BLaER1 treated with 17β-estradiol and CSF1 and Interleukin-3, amounts not matched to agents 10 nM and 100 nM (cell line): ENCODE results near the gene DSE.

Experiments used
- H3K27ac ChIP-seq, 11 experiments: shearing (Covaris generic); formaldehyde crosslinking; 2 replicates each; pipeline ENCODE4 v1.8.1; 2022
- H3K27me3 ChIP-seq, 11 experiments: shearing (Covaris generic); formaldehyde crosslinking; 2 replicates each; pipeline ENCODE4 v1.8.1; 2022
- H3K36me3 ChIP-seq, 11 experiments: shearing (Covaris generic); formaldehyde crosslinking; 2 replicates each; pipeline ENCODE4 v1.8.1; 2022
- H3K4me1 ChIP-seq, 10 experiments: shearing (Covaris generic); formaldehyde crosslinking; 2 replicates each; pipeline ENCODE4 v1.8.1; 2022
- H3K4me2 ChIP-seq, 11 experiments: shearing (Covaris generic); formaldehyde crosslinking; 2 replicates each; pipeline ENCODE4 v1.8.1; 2022
- H3K4me3 ChIP-seq, 10 experiments: shearing (Covaris generic); formaldehyde crosslinking; 2 replicates each; pipeline ENCODE4 v1.8.1; 2022
- H3K9ac ChIP-seq, 11 experiments: shearing (Covaris generic); formaldehyde crosslinking; 2 replicates each; pipeline ENCODE4 v1.8.1; 2022
- H3K9me3 ChIP-seq, 11 experiments: shearing (Covaris generic); formaldehyde crosslinking; replicated peaks in 1 of 11; 2 replicates each; pipeline ENCODE4 v1.8.1; 2022
- H4K20me1 ChIP-seq, 11 experiments: shearing (Covaris generic); formaldehyde crosslinking; 2 replicates each; pipeline ENCODE4 v1.8.1; 2022
- Cebpa-rat ChIP-seq, 11 experiments: shearing (Covaris generic); IDR thresholded peaks; 2 replicates each; pipeline ENCODE4 v1.8.1; 2022

DSE gene

GRCh38 chr6:116400328-116400727, 29.6 kb downstream of the DSE start:
- H3K36me3 ChIP-seq, result peaks cover 0 to 58% (median 9%) of the 10 kb centered on the region in 11 experiments; a peak in 10 of 22 replicates
- H4K20me1 ChIP-seq, result peaks cover 0 to 93% (median 0%) of the 10 kb centered on the region in 11 experiments; a peak in 5 of 22 replicates
- no peak overlapping the region for H3K4me2 ChIP-seq
- TF ChIP-seq Cebpa-rat (IDR thresholded peaks at IDR 0.05), result no peak
- H3K9me3 ChIP-seq, result no peaks in the 10 kb centered on the region
- H3K27ac ChIP-seq, result no peak overlapping the region
- H3K4me1 ChIP-seq, result peaks cover 3 to 62% (median 27%) of the 10 kb centered on the region in 10 experiments
- peaks cover 0 to 7% (median under 1%) of the 10 kb centered on the region in 11 experiments; a peak in 7 of 22 replicates for H3K27me3 ChIP-seq
- H3K9ac ChIP-seq, result no peak overlapping the region
- H3K4me3 ChIP-seq, result no peak overlapping the region

- H3K36me3 ChIP-seq, result peaks cover 0 to 73% (median 9%) of the 10 kb centered on the region in 11 experiments; a peak in 10 of 22 replicates
- no peak overlapping the region for H3K9ac ChIP-seq
- H3K4me1 ChIP-seq, result peaks cover 9 to 62% (median 26%) of the 10 kb centered on the region in 10 experiments
- H3K27me3 ChIP-seq, result peaks cover 0 to 18% (median 7%) of the 10 kb centered on the region in 11 experiments; a peak in 10 of 22 replicates
- no peak for TF ChIP-seq Cebpa-rat (IDR thresholded peaks at IDR 0.05)
- no peak overlapping the region for H3K4me3 ChIP-seq
- H3K9me3 ChIP-seq, result no peaks in the 10 kb centered on the region
- peaks cover 0 to 98% (median 0%) of the 10 kb centered on the region in 11 experiments; a peak in 5 of 22 replicates for H4K20me1 ChIP-seq
- H3K4me2 ChIP-seq, result no peak overlapping the region
- H3K27ac ChIP-seq, result no peak overlapping the region
These were observed 31.6 kb downstream of the DSE start for GRCh38 chr6:116402108-116402937.

GRCh38 chr6:116403205-116403604, 32.5 kb downstream of the DSE start:
- Histone ChIP-seq H3K27ac (no peak overlapping the region), H3K4me2 (peak overlapping the region in 3 of 11 experiments; percentile 66 to 91 (median 87); a peak in 4 of 22 replicates), H4K20me1 (peaks cover 0 to 98% (median 0%) of the 10 kb centered on the region in 11 experiments; a peak in 5 of 22 replicates), H3K27me3 (peaks cover 0 to 18% (median 7%) of the 10 kb centered on the region in 11 experiments; a peak in 10 of 22 replicates), H3K36me3 (peaks cover 0 to 82% (median 9%) of the 10 kb centered on the region in 11 experiments; a peak in 10 of 22 replicates), H3K4me3 (no peak overlapping the region), H3K4me1 (peaks cover 9 to 60% (median 23%) of the 10 kb centered on the region in 10 experiments), H3K9ac (no peak overlapping the region), H3K9me3 (no peaks in the 10 kb centered on the region)
- no peak for TF ChIP-seq Cebpa-rat (IDR thresholded peaks at IDR 0.05)

GRCh38 chr6:116404696-116405095, 33.9 kb downstream of the DSE start:
- peak overlapping the region in 7 of 11 experiments; percentile 4 to 73 (median 38); a peak in 8 of 22 replicates for H3K9ac ChIP-seq
- H4K20me1 ChIP-seq, result peaks cover 0 to 98% (median 0%) of the 10 kb centered on the region in 11 experiments; a peak in 5 of 22 replicates
- H3K36me3 ChIP-seq, result peaks cover 0 to 82% (median 2%) of the 10 kb centered on the region in 11 experiments; a peak in 8 of 22 replicates
- TF ChIP-seq Cebpa-rat (IDR thresholded peaks at IDR 0.05), result no peak
- H3K4me1 ChIP-seq, result peaks cover 14 to 60% (median 28%) of the 10 kb centered on the region in 10 experiments
- H3K27ac ChIP-seq, result peak overlapping the region in 5 of 11 experiments; percentile 24 to 56 (median 50); a peak in 4 of 22 replicates
- H3K4me3 ChIP-seq, result peak overlapping the region in 1 of 10 experiments; percentile 34; a peak in 1 of 20 replicates
- no peaks in the 10 kb centered on the region for H3K9me3 ChIP-seq
- peaks cover 0 to 18% (median 7%) of the 10 kb centered on the region in 11 experiments; a peak in 10 of 22 replicates for H3K27me3 ChIP-seq
- H3K4me2 ChIP-seq, result peak overlapping the region in 10 of 11 experiments; percentile 24 to 91 (median 59); a peak in 16 of 22 replicates

GRCh38 chr6:116405138-116405537, 34.4 kb downstream of the DSE start:
- Histone ChIP-seq H3K9ac (peak overlapping the region in 8 of 11 experiments; percentile 4 to 73 (median 34); a peak in 12 of 22 replicates), H4K20me1 (peaks cover 0 to 98% (median 0%) of the 10 kb centered on the region in 11 experiments; a peak in 5 of 22 replicates), H3K4me3 (peak overlapping the region in 2 of 10 experiments; percentile 26 to 34; a peak in 3 of 20 replicates), H3K9me3 (no peaks in the 10 kb centered on the region), H3K4me2 (peak overlapping the region; percentile 32 to 91 (median 57); a peak in 21 of 22 replicates), H3K4me1 (peaks cover 19 to 65% (median 33%) of the 10 kb centered on the region in 10 experiments), H3K36me3 (peaks cover 0 to 79% (median 0%) of the 10 kb centered on the region in 11 experiments; a peak in 6 of 22 replicates), H3K27ac (peak overlapping the region in 7 of 11 experiments; percentile 5 to 56 (median 47); a peak in 8 of 22 replicates), H3K27me3 (peaks cover 0 to 18% (median 7%) of the 10 kb centered on the region in 11 experiments; a peak in 10 of 22 replicates)
- no peak for TF ChIP-seq Cebpa-rat (IDR thresholded peaks at IDR 0.05)

GRCh38 chr6:116405652-116406356, 35.1 kb downstream of the DSE start:
- H4K20me1 ChIP-seq, result peaks cover 0 to 98% (median 0%) of the 10 kb centered on the region in 11 experiments; a peak in 5 of 22 replicates
- no peaks in the 10 kb centered on the region for H3K9me3 ChIP-seq
- peaks cover 0 to 74% (median 0%) of the 10 kb centered on the region in 11 experiments; a peak in 6 of 22 replicates for H3K36me3 ChIP-seq
- H3K4me2 ChIP-seq, result peak overlapping the region; percentile 32 to 91 (median 57)
- H3K4me3 ChIP-seq, result peak overlapping the region in 2 of 10 experiments; percentile 26 to 34; a peak in 3 of 20 replicates
- H3K27ac ChIP-seq, result peak overlapping the region in 5 of 11 experiments; percentile 24 to 56 (median 47); a peak in 5 of 22 replicates
- peaks cover 25 to 71% (median 39%) of the 10 kb centered on the region in 10 experiments for H3K4me1 ChIP-seq
- peak overlapping the region in 4 of 11 experiments; percentile 25 to 73 (median 50); a peak in 6 of 22 replicates for H3K9ac ChIP-seq
- peaks cover 0 to 18% (median 7%) of the 10 kb centered on the region in 11 experiments; a peak in 10 of 22 replicates for H3K27me3 ChIP-seq
- TF ChIP-seq Cebpa-rat (IDR thresholded peaks at IDR 0.05), result no peak

- Histone ChIP-seq H3K9ac (no peak overlapping the region), H3K4me2 (peak overlapping the region in 6 of 11 experiments; percentile 3 to 91 (median 30); a peak in 9 of 22 replicates), H4K20me1 (peaks cover 0 to 98% (median 0%) of the 10 kb centered on the region in 11 experiments; a peak in 5 of 22 replicates), H3K36me3 (peaks cover 0 to 66% (median 0%) of the 10 kb centered on the region in 11 experiments; a peak in 6 of 22 replicates), H3K27me3 (peaks cover 0 to 18% (median 7%) of the 10 kb centered on the region in 11 experiments; a peak in 10 of 22 replicates), H3K9me3 (no peaks in the 10 kb centered on the region), H3K4me1 (peaks cover 31 to 81% (median 47%) of the 10 kb centered on the region in 10 experiments), H3K27ac (no peak overlapping the region), H3K4me3 (no peak overlapping the region)
- TF ChIP-seq Cebpa-rat (IDR thresholded peaks at IDR 0.05), result no peak
These were observed 36.1 kb downstream of the DSE start for GRCh38 chr6:116406678-116407345.
